ENCODE measurements around the gene ZNF555.
"Not testable (repeated sequence)": the region's sequence is repeated elsewhere in the genome, so short reads cannot be mapped to it uniquely, and the experiment has no call there.

The ZNF555 gene

DNA sequence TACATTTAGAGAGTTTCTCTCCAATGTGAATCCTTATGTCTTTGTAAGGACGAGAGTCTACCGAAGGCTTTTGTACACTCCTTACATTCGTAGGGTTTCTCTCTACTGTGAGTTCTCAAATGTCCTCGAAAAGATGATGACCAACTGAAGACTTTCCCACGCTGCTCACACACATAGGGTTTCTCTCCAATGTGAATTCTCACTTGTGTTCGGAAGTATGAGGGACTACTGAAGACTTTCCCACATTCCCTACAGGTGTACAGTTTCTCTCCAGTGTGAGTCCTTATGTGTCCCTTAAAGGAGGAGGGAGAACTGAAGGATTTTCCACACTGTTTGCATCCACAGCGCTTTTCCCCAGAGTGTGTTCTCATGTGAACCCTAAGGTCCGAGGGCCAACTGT is 55.4 kb downstream of the ZNF555 start:
- no peak for TF ChIP-seq CTCF (conservative IDR thresholded peaks at IDR 0.05; ENCODE audit: low read depth, low read length)
- Histone ChIP-seq H2AFZ (ENCODE audit: low read depth) (no peak overlapping the region), H3K4me3 (IDR thresholded peaks at IDR 0.05; ENCODE audit: insufficient read depth, low read depth, low read length) (no peak overlapping the region)

DNA sequence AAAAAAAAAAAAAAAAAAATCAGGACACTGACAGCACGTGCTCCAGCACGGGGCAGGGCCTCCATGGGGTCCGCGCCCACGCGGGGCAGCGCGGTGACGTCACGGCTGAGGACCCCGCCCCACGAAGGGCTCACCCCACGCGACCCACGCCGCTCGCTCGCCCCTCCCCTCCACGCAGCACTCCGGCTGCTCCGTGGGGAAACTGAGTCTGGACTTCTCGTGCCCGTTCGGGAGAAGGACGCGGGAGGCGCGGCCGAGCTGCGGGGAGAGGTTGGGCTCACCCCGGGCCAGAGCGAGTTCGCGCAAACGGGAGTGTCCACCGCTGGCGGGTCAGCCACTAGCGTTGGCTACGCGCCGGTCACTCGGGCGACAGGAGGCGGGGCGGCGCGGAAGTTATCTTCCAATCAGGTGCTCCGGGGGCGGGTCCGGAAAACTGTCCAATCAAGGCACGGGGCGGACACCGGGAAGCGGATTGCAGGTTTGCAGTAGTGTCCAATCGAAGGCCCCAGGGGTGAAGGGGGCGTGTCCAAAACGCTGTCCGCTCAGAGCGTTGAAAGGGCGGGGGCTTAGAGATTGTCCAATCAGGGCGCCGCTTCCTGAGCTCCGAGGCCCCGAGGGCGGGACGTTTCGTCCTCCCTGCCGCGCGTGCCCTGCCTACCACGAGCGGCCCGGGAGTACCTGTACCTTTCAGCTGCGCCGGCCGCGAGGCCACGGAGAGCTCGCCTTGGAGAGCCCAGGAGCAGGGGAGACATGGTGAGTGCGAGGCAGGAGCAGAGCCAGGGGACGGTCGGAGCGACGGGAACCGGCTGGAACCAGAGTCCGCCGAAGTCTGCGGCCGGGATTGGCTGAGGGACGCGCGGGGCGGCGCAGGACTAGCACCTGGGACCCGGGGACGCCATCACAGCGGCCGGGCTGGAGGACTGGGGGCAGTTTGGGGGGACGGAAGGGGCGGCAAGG is 59.3 kb downstream of the ZNF555 start, which contains the start of gene ZNF57:
TSS of gene ZNF57 (plus strand) at position 633 of the 957 bp plus-strand sequence. CDS start at position 751, 118 bp downstream.
- TF ChIP-seq CTCF (conservative IDR thresholded peaks at IDR 0.05; ENCODE audit: low read depth, low read length) = no peak
- Histone ChIP-seq H3K4me1 (ENCODE audit: low read depth, poor library complexity, severe bottlenecking) (no peaks in the 10 kb centered on the region), H4K20me1 (ENCODE audit: insufficient read depth) (no peaks in the 10 kb centered on the region), H3K9ac (no peak within 1 kb of the TSS), H3K79me2 (ENCODE audit: insufficient read depth, low read depth) (no peaks in the 10 kb centered on the region), H3K4me2 (no peak within 1 kb of the TSS), H2AFZ (ENCODE audit: low read depth) (no peak within 1 kb of the TSS), H3K27me3 (ENCODE audit: insufficient read depth, low read depth) (peaks cover 29% of the 10 kb centered on the region), H3K36me3 (ENCODE audit: insufficient read depth) (no peaks in the 10 kb centered on the region), H3K27ac (no peak within 1 kb of the TSS), H3K4me3 (IDR thresholded peaks at IDR 0.05; ENCODE audit: insufficient read depth, low read depth, low read length) (no peak within 1 kb of the TSS)

More for the DNA sequence above, 55.4 kb downstream of the ZNF555 start:
- Histone ChIP-seq H3K36me3 (ENCODE audit: insufficient read depth) (no peaks in the 10 kb centered on the region), H3K4me2 (no peak overlapping the region), H3K9ac (no peak overlapping the region), H3K27ac (no peak overlapping the region), H3K79me2 (ENCODE audit: insufficient read depth, low read depth) (no peaks in the 10 kb centered on the region), H3K27me3 (ENCODE audit: insufficient read depth, low read depth) (peaks cover 35% of the 10 kb centered on the region), H4K20me1 (ENCODE audit: insufficient read depth) (no peaks in the 10 kb centered on the region), H3K4me1 (ENCODE audit: low read depth, poor library complexity, severe bottlenecking) (no peaks in the 10 kb centered on the region)

DNA sequence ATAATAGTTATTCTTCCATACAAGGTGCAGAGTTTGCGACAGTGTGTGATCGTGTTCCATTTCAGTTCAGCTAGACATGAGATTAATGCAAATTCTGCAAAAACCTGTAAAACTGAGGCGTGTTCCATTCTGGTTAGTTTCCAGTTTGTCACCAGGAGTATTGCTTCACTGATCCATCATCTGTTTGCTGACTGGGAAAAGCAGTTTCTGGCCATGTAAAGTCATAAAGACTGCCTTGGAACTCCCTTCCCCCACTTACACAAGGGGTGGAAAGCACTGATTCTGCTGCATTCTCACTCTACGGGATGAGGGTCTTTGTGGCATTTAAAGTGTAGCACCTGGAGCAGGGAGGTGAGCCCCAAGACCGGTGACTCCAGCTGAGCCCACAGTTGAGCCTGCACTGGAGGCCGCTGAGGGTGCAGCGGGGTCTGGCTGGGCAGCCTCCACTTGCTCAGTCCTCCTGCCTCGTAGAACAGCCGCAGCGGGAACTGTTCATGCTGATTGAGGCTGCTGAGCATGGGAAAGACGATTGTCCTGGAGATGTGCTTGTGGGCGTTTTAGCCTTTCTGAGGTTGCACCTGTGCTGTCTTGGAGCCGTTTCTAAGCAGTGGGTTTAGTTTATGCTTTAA is 61.4 kb downstream of the ZNF555 start:
- no peak overlapping the region for H3K4me3 ChIP-seq (IDR thresholded peaks at IDR 0.05; ENCODE audit: insufficient read depth, low read depth, low read length)
- TF ChIP-seq CTCF (conservative IDR thresholded peaks at IDR 0.05; ENCODE audit: low read depth, low read length) = no peak
- no peak overlapping the region for H3K9ac ChIP-seq
- H3K79me2 ChIP-seq (ENCODE audit: insufficient read depth, low read depth) = no peaks in the 10 kb centered on the region
- H3K27me3 ChIP-seq (ENCODE audit: insufficient read depth, low read depth) = peaks cover 37% of the 10 kb centered on the region
- no peak overlapping the region for H3K4me2 ChIP-seq
- no peaks in the 10 kb centered on the region for H4K20me1 ChIP-seq (ENCODE audit: insufficient read depth)
- H3K4me1 ChIP-seq (ENCODE audit: low read depth, poor library complexity, severe bottlenecking) = no peaks in the 10 kb centered on the region
- no peaks in the 10 kb centered on the region for H3K36me3 ChIP-seq (ENCODE audit: insufficient read depth)
- no peak overlapping the region for H3K27ac ChIP-seq
- no peak overlapping the region for H2AFZ ChIP-seq (ENCODE audit: low read depth)

- not testable (repeated sequence) for H2AFZ ChIP-seq (ENCODE audit: low read depth); H3K4me3 ChIP-seq (IDR thresholded peaks at IDR 0.05; ENCODE audit: insufficient read depth, low read depth, low read length); H4K20me1 ChIP-seq (ENCODE audit: insufficient read depth); H3K4me2 ChIP-seq; H3K36me3 ChIP-seq (ENCODE audit: insufficient read depth); H3K9ac ChIP-seq; H3K27ac ChIP-seq; H3K4me1 ChIP-seq (ENCODE audit: low read depth, poor library complexity, severe bottlenecking); H3K79me2 ChIP-seq (ENCODE audit: insufficient read depth, low read depth)
- H3K27me3 ChIP-seq (ENCODE audit: insufficient read depth, low read depth) = peaks cover 40% of the 10 kb centered on the region
Measured at GRCh38 chr19:2903326-2903725, 62.1 kb downstream of the ZNF555 start.
